Fibroblast of skin of right biceps (primary cell): ENCODE data around the gene CRELD2.

ENCODE experiments used
- DNase-seq: peaks from one replicate; pipeline ENCODE4 v3.0.0-alpha.2; 2013

The CRELD2 gene

GRCh38 chr22:49913026-49913425, 5.4 kb upstream of the CRELD2 start:
- DNase-seq: no peak

GRCh38 chr22:49913446-49913845, 5.0 kb upstream of the CRELD2 start:
- DNase-seq: no peak

- DNase-seq: no peak
These were observed 4.2 kb upstream of the CRELD2 start for GRCh38 chr22:49914256-49914655.

GRCh38 chr22:49915610-49916009, 2.8 kb upstream of the CRELD2 start:
- no peak for DNase-seq

GRCh38 chr22:49916831-49917230, 1.6 kb upstream of the CRELD2 start:
- DNase-seq: no peak

- no peak for DNase-seq
These were observed 762 bp downstream of the CRELD2 start for GRCh38 chr22:49918911-49919881.

GRCh38 chr22:49920859-49921258, 2.4 kb downstream of the CRELD2 start:
- DNase-seq: no peak

- no peak for DNase-seq
These were observed 3.3 kb downstream of the CRELD2 start for GRCh38 chr22:49921508-49922278.

GRCh38 chr22:49922484-49922883, 4.0 kb downstream of the CRELD2 start:
- DNase-seq: no peak

GRCh38 chr22:49922926-49923325, 4.5 kb downstream of the CRELD2 start:
- DNase-seq: no peak

GRCh38 chr22:49923445-49923844, 5.0 kb downstream of the CRELD2 start:
- no peak for DNase-seq

GRCh38 chr22:49924113-49924833, 5.8 kb downstream of the CRELD2 start:
- no peak for DNase-seq

- DNase-seq: no peak
These were observed 7.2 kb downstream of the CRELD2 start for GRCh38 chr22:49925525-49926128.

GRCh38 chr22:49926916-49927315, 8.5 kb downstream of the CRELD2 start:
- no peak for DNase-seq

- no peak for DNase-seq
These were observed 9.2 kb downstream of the CRELD2 start for GRCh38 chr22:49927483-49928184.

- no peak for DNase-seq
These were observed 9.7 kb downstream of the CRELD2 start for GRCh38 chr22:49928185-49928495.

GRCh38 chr22:49928555-49929210, 10.2 kb downstream of the CRELD2 start:
- no peak for DNase-seq

GRCh38 chr22:49929211-49929979, 11.0 kb downstream of the CRELD2 start:
- peak; percentile 26 for DNase-seq

- no peak for DNase-seq
These were observed 11.7 kb downstream of the CRELD2 start for GRCh38 chr22:49929994-49930575.

- DNase-seq: peak; percentile 64
These were observed 12.4 kb downstream of the CRELD2 start for GRCh38 chr22:49930596-49931412.
